Stimulated activated CD4-positive, alpha-beta T cell treated with anti-CD3 and anti-CD28 coated beads, Interleukin-4, amount 100 ng/mL, for 48 hours (primary cell): Measurements from ENCODE around the gene CORO1C.

Experiments used
- DNase-seq, 2 donors: peaks; one replicate each; pipeline ENCODE4 v3.0.0-alpha.2; 2020; ENCODE audit warnings: low read depth in 2 of 2

Gene CORO1C

GRCh38 chr12:108696996-108697290 lies 34.4 kb downstream of the CORO1C start:
- no peak for DNase-seq

GRCh38 chr12:108696111-108696995 lies 35.0 kb downstream of the CORO1C start:
- peak in 1 of 2 donors; percentile 31 for DNase-seq

- no peak for DNase-seq
These were observed 36.5 kb downstream of the CORO1C start for GRCh38 chr12:108694812-108695278.

GRCh38 chr12:108693751-108694150 lies 37.6 kb downstream of the CORO1C start:
- no peak for DNase-seq

GRCh38 chr12:108693186-108693730 lies 38.1 kb downstream of the CORO1C start:
- no peak for DNase-seq

- no peak for DNase-seq
These were observed 39.1 kb downstream of the CORO1C start for GRCh38 chr12:108691998-108692808.

- peak; percentile 71 to 77 for DNase-seq
These were observed 39.9 kb downstream of the CORO1C start for GRCh38 chr12:108691175-108691997.

GRCh38 chr12:108690542-108691174 lies 40.7 kb downstream of the CORO1C start:
- no peak for DNase-seq

- no peak for DNase-seq
These were observed 41.2 kb downstream of the CORO1C start for GRCh38 chr12:108690191-108690518.

- DNase-seq, result peak in 1 of 2 donors; percentile 41
These were observed 41.8 kb downstream of the CORO1C start for GRCh38 chr12:108689314-108690190.

- no peak for DNase-seq
These were observed 44.5 kb downstream of the CORO1C start for GRCh38 chr12:108686780-108687179.

- no peak for DNase-seq
These were observed 45.7 kb downstream of the CORO1C start for GRCh38 chr12:108685469-108686260.

- DNase-seq, result no peak
These were observed 47.3 kb downstream of the CORO1C start for GRCh38 chr12:108683906-108684556.

GRCh38 chr12:108681317-108681716 lies 50.0 kb downstream of the CORO1C start:
- no peak for DNase-seq

GRCh38 chr12:108679106-108679681 lies 52.1 kb downstream of the CORO1C start:
- no peak for DNase-seq

GRCh38 chr12:108678104-108678730 lies 53.1 kb downstream of the CORO1C start:
- no peak for DNase-seq

- no peak for DNase-seq
These were observed 53.9 kb downstream of the CORO1C start for GRCh38 chr12:108677381-108677780.

GRCh38 chr12:108676707-108677106 lies 54.6 kb downstream of the CORO1C start:
- no peak for DNase-seq
